ENCODE measurements around the gene THAP4.

The THAP4 gene

DNA sequence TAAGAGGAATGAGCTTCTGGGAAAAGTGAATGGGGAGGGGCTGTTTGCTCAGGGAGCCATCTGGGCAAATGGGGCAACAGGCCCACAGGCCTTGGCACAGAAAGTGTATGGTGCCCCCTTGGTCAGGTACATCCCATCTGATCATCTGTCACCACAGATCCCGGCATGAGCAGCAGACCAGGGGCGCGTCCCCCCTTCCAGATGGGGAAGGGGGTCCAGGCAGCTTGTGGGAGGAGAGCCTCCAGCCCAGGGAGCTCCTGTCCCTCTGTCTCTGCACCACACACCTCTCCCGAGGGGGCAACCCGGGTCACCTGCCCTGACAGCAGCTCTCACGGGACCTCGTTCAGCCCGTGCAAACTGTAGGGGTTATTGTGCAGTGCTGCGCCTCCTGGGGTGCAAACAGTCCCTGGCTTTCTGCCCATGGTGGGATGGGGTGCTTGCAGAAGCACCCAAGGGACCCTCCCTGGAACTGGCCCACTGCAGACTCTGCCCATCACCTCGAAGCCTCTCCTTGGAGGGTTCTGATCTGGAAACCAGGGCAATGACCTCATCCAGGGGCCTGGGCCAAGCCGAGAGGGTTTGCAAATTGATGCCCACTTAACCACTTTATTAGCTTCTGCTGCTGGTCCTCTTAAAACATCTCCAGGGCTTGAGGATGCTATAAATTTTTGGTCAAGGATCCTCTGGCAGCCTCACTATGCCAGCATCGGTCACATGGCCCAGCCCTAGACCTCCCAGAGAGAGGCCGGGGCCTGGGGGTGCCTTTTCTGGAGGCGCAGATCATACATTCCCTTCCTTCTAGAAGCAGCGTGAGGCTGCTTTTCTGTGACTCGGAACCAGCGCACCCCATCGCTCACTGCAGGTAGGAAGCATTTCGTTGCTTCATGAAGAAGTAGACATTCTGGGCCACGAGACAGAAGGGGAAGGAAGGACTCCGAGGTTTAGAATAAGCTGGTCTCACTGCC lies 86.1 kb downstream of the THAP4 start:
- no peak for TF ChIP-seq CTCF (IDR thresholded peaks at IDR 0.05; ENCODE audit: low read length, missing control alignments)
- DNase-seq (ENCODE audit: low read depth), result no peak
- H3K4me3 ChIP-seq (replicated peaks; ENCODE audit: low read depth, low read length), result no peak overlapping the region

DNA sequence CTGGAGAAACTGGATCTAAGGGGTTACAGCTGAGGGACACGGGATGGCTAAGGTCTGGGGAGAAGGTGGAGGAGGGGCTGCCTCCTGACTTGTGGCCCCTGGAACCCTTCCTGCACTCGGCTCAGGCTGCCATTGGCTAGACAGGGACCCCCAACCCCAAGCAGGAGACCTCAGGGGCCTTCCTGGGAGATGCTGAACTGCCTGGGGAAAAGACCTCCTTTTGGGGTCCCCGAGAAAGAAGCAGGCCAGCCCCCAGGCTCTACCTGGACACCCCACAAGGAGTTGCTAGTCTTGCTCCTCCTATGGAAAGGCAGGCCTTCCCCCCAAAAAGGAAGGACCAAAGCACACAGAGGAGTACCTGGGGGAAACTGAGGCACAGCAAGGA lies 88.5 kb downstream of the THAP4 start:
- DNase-seq (ENCODE audit: low read depth), result no peak
- no peak for TF ChIP-seq CTCF (IDR thresholded peaks at IDR 0.05; ENCODE audit: low read length, missing control alignments)
- no peak overlapping the region for H3K4me3 ChIP-seq (replicated peaks; ENCODE audit: low read depth, low read length)

DNA sequence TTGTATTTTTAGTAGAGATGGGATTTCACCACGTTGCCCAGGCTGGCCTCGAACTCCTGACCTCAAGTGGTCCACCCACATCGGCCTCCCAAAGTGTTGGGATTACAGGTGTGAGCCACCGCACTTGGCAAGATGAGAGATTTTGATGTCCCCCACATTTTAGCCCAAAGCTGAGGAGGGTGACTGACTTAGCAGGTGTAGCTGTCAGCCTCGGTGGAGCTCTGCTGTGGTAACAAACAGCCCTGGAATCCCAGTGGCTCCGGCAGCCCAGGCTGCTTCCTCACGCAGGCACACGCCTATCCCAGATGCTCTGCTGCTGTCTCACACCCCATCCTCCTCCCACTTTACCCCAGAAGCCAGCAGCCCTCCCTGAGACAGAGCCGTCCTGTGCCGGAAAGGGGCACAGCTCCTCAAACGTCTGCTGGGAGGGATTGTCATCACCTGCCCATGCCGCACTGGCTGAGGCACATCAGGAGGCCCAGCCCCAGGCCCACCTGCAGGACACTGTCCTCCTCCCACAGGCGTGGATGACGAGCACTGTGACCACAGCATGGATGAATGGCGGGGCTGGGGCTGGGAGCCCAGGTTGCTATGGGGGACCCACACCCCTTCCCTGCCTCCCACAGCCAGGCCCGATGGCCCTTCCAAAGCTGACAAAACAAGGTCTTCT lies 89.0 kb downstream of the THAP4 start:
- DNase-seq (ENCODE audit: low read depth), result no peak
- H3K4me3 ChIP-seq (replicated peaks; ENCODE audit: low read depth, low read length), result no peak overlapping the region
- TF ChIP-seq CTCF (IDR thresholded peaks at IDR 0.05; ENCODE audit: low read length, missing control alignments), result no peak

GRCh38 chr2:241546771-241547498 lies 90.0 kb downstream of the THAP4 start:
- no peak for TF ChIP-seq CTCF (IDR thresholded peaks at IDR 0.05; ENCODE audit: low read length, missing control alignments)
- H3K4me3 ChIP-seq (replicated peaks; ENCODE audit: low read depth, low read length), result peak overlapping the region; percentile 21
- DNase-seq (ENCODE audit: low read depth), result peak; percentile 91

GRCh38 chr2:241545523-241546473 lies 91.2 kb downstream of the THAP4 start:
- no peak for TF ChIP-seq CTCF (IDR thresholded peaks at IDR 0.05; ENCODE audit: low read length, missing control alignments)
- DNase-seq (ENCODE audit: low read depth), result no peak

DNA sequence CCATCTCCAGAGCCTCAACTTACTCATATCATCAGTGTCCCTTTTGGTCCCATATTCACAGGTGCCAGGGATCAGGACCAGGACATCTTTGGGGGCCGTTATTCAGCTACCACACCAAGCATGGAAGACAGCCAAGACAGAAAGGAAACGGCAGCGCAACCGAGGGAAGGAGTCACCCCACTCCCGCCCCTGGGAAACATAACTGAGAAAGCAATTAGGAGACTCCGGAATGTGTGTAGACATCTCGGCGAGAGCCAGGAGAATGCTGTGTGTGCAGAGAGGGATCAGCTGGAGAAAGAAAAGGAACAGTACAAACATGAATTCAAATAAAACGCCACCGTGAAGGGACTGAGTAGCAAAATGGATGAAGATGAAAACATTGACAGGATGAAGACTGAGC lies 91.9 kb downstream of the THAP4 start:
- peak; percentile 71 for DNase-seq (ENCODE audit: low read depth)
- no peak for TF ChIP-seq CTCF (IDR thresholded peaks at IDR 0.05; ENCODE audit: low read length, missing control alignments)
- H3K4me3 ChIP-seq (replicated peaks; ENCODE audit: low read depth, low read length), result no peak overlapping the region

More at GRCh38 chr2:241545523-241546473, 91.2 kb downstream of the THAP4 start:
- no peak overlapping the region for H3K4me3 ChIP-seq (replicated peaks; ENCODE audit: low read depth, low read length)

All from fibroblast of pulmonary artery (primary cell).